ENCODE measurements around the gene FBXO2. TPM values are rescaled to one million over a fixed set of nuclear protein-coding genes. Genes with fewer than 3 reads are reported as not detected.

The FBXO2 gene
- polyA plus RNA-seq, 1 donor (not counting 4 experiments of a cell fraction or from before 2014, with no cell fraction given), result 42.2 TPM

DNA sequence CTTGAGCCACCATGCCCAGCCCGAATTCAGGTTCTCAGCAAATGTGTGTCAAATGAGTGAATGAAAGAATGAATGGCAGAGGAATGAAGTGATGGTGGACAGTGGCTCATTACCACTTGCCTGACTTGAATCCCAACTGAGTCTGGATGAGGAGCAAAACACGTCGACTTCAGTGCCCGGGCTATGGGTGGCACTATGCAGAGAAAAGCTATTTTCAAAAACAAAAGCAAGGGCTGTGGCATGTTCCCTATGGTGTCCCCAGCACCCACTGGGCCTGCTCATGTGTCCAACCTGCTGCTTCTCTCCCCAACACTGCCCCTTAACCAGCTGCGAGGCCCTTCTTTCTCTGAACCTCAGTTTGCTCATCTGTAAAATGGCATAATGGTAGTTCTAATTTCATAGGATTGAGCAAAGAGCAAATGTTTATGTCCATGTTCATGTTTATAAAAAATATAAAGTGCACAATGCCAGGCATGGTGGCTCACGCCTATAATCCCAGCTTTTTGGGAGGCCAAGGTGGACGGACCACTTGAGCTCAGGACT is 31.1 kb upstream of the FBXO2 start:
- H3K36me3 ChIP-seq (ENCODE audit: control insufficient read depth in 2 of 2, extremely low read depth in 1 of 2, insufficient read depth in 2 of 2, low read length in 2 of 2), result no peaks in the 10 kb centered on the region
- no peak overlapping the region for H3K27ac ChIP-seq (ENCODE audit: control insufficient read depth, insufficient read depth, low read length)
- no peaks in the 10 kb centered on the region for H3K79me2 ChIP-seq (ENCODE audit: control insufficient read depth, insufficient read depth, low read length)
- TF ChIP-seq, protein P1, sequence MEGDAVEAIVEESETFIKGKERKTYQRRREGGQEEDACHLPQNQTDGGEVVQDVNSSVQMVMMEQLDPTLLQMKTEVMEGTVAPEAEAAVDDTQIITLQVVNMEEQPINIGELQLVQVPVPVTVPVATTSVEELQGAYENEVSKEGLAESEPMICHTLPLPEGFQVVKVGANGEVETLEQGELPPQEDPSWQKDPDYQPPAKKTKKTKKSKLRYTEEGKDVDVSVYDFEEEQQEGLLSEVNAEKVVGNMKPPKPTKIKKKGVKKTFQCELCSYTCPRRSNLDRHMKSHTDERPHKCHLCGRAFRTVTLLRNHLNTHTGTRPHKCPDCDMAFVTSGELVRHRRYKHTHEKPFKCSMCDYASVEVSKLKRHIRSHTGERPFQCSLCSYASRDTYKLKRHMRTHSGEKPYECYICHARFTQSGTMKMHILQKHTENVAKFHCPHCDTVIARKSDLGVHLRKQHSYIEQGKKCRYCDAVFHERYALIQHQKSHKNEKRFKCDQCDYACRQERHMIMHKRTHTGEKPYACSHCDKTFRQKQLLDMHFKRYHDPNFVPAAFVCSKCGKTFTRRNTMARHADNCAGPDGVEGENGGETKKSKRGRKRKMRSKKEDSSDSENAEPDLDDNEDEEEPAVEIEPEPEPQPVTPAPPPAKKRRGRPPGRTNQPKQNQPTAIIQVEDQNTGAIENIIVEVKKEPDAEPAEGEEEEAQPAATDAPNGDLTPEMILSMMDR (optimal IDR thresholded peaks at IDR 0.05 in 1 of 3, IDR thresholded peaks at IDR 0.05 in 1 of 3, conservative IDR thresholded peaks at IDR 0.05 in 1 of 3; ENCODE audit: extremely low read depth in 1 of 3, insufficient read depth in 2 of 3, low read length in 3 of 3), result no peak
- TF ChIP-seq EZH2 (IDR thresholded peaks at IDR 0.05; ENCODE audit: low read length), result no peak
- no peak overlapping the region for H2AFZ ChIP-seq (ENCODE audit: control insufficient read depth, low read length)
- H3K27me3 ChIP-seq (ENCODE audit: control insufficient read depth, extremely low read depth, insufficient read depth, low read length), result peaks cover 36% of the 10 kb centered on the region
- H3K9me3 ChIP-seq (ENCODE audit: control insufficient read depth, low read depth, low read length), result no peaks in the 10 kb centered on the region
- DNase-seq (ENCODE audit: low read depth, low spot score), result no peak
- H4K20me1 ChIP-seq (ENCODE audit: control insufficient read depth, extremely low read depth, insufficient read depth, low read length), result no peaks in the 10 kb centered on the region
- no peak overlapping the region for H3K4me3 ChIP-seq (ENCODE audit: control insufficient read depth in 2 of 3, extremely low read depth in 1 of 3, insufficient read depth in 2 of 3, low read depth in 1 of 3, low read length in 3 of 3)
- no peaks in the 10 kb centered on the region for H3K9me1 ChIP-seq (ENCODE audit: control insufficient read depth, extremely low read depth, insufficient read depth, low read length)
- no peak for FAIRE-seq
- H3K9ac ChIP-seq (ENCODE audit: control insufficient read depth, extremely low read depth, insufficient read depth, low read length), result no peak overlapping the region
- dilution Hi-C loops (cut with MboI; ENCODE audit: extremely low pct_ligation_motif_present, low sequenced_read_pairs), result no loop called here
- H3K4me2 ChIP-seq (ENCODE audit: control insufficient read depth, extremely low read depth, insufficient read depth, low read depth, low read length), result no peak overlapping the region
- no peaks in the 10 kb centered on the region for H3K4me1 ChIP-seq (ENCODE audit: control insufficient read depth, extremely low read depth, insufficient read depth, low read length)

DNA sequence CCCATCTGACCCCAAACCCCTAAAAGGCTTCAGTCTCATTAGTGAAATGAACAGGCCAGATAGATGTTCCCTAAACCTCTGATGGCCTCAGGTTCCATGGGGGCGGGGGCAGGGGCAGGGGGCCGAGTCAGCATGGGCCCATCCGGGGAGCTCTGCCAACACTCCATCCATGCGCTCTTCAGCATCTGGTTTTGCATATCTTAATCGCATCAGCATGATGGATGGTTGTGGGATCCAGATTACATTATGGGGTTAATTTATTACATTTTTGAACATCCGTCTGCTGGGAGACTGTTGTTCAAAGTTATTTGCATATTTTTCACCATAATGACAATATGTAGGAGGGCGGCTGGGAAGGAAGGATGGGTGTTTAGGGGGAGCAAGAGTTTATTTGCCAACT is 29.8 kb upstream of the FBXO2 start:
- H3K79me2 ChIP-seq (ENCODE audit: control insufficient read depth, insufficient read depth, low read length), result no peaks in the 10 kb centered on the region
- H3K4me3 ChIP-seq (ENCODE audit: control insufficient read depth in 2 of 3, extremely low read depth in 1 of 3, insufficient read depth in 2 of 3, low read depth in 1 of 3, low read length in 3 of 3), result no peak overlapping the region
- H3K4me2 ChIP-seq (ENCODE audit: control insufficient read depth, extremely low read depth, insufficient read depth, low read depth, low read length), result no peak overlapping the region
- H3K9me1 ChIP-seq (ENCODE audit: control insufficient read depth, extremely low read depth, insufficient read depth, low read length), result no peaks in the 10 kb centered on the region
- FAIRE-seq (no peak), DNase-seq (ENCODE audit: low read depth, low spot score) (no peak)
- dilution Hi-C loops (cut with MboI; ENCODE audit: extremely low pct_ligation_motif_present, low sequenced_read_pairs), result no loop called here
- H4K20me1 ChIP-seq (ENCODE audit: control insufficient read depth, extremely low read depth, insufficient read depth, low read length), result no peaks in the 10 kb centered on the region
- H3K36me3 ChIP-seq (ENCODE audit: control insufficient read depth in 2 of 2, extremely low read depth in 1 of 2, insufficient read depth in 2 of 2, low read length in 2 of 2), result no peaks in the 10 kb centered on the region
- no peak overlapping the region for H3K27ac ChIP-seq (ENCODE audit: control insufficient read depth, insufficient read depth, low read length)
- TF ChIP-seq, protein P1 (optimal IDR thresholded peaks at IDR 0.05 in 1 of 3, IDR thresholded peaks at IDR 0.05 in 1 of 3, conservative IDR thresholded peaks at IDR 0.05 in 1 of 3; ENCODE audit: extremely low read depth in 1 of 3, insufficient read depth in 2 of 3, low read length in 3 of 3), result no peak
- no peak for TF ChIP-seq EZH2 (IDR thresholded peaks at IDR 0.05; ENCODE audit: low read length)
- H3K4me1 ChIP-seq (ENCODE audit: control insufficient read depth, extremely low read depth, insufficient read depth, low read length), result no peaks in the 10 kb centered on the region
- H2AFZ ChIP-seq (ENCODE audit: control insufficient read depth, low read length), result no peak overlapping the region
- H3K9ac ChIP-seq (ENCODE audit: control insufficient read depth, extremely low read depth, insufficient read depth, low read length), result no peak overlapping the region
- H3K9me3 ChIP-seq (ENCODE audit: control insufficient read depth, low read depth, low read length), result no peaks in the 10 kb centered on the region
- peaks cover 25% of the 10 kb centered on the region for H3K27me3 ChIP-seq (ENCODE audit: control insufficient read depth, extremely low read depth, insufficient read depth, low read length)

All from keratinocyte (primary cell).